NK-92 treated with Interleukin-12 subunit alpha and Interleukin-12 subunit beta, amount 100 ng/mL, for 24 hours (cell line): ENCODE data around the gene MYO18A.

Source experiments
- DNase-seq: peaks from one replicate; lab custom pipeline; 2025; lab: John Stamatoyannopoulos, UW

MYO18A gene

DNA sequence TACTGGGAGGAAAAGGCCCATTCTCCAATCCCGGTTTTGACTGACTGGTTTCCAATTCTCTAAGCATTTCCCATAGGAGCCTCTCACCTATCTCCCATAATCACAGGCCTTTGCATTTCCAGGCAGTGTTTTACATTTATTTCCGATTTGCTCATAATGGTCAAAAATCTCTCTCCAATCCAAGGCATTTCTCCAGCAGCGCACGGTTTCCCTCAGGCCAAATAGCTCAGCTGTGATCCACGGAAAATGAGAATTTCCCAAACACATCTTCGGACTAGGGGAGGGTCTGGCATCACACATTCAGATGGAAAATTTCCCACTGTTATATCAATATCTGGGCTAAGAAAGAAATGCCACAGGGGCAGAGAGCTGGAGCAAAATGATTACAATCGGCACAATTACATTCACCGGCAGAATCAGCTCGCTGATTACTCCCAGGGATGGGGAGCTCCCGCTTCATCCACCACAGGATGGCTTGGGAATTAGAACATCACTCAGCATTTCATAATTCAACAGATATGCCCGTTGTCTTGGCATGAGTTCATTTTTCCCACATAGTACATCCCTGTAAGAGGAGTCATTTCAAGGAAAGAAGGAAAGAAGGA is 130.6 kb downstream of the MYO18A start:
- no peak for DNase-seq

GRCh38 chr17:29048440-29049368 is 131.5 kb downstream of the MYO18A start:
- DNase-seq, result no peak

GRCh38 chr17:29046473-29046839 is 133.7 kb downstream of the MYO18A start:
- DNase-seq, result no peak

DNA sequence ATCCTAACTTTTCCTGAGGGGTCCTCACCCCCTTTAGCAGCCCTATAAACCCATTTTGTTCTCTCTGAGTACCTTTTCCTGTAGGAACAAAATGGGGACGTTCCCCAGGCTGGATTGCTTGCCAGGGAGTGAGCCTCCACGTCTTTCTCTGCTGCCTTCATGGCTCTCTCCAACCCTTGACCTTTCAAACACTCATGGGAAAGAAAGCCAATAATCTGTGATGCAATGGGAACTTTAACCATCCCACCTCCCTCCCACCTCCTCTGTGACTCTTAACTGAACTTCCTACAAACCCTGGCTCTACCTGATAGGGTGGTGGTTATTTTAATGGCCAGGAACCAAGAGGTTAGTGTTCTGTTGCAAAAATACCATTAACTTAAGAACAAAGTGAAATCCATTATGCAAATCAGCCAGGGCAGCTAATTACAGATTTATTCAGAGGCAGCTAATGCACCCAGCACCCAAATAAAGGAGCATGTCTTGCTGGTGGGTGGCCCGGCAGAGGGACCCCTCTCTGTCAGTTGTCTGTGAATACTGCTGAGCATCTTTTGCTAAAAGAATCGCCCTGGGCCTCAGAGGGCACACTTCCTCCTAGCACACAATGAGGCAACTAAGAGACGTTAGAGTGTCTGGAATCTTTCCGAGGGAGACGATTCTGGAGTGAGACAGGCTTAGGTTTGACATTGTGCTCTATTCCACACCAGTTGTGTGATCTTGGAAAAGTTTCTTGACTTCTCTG is 134.3 kb downstream of the MYO18A start:
- no peak for DNase-seq

GRCh38 chr17:29045026-29045425 is 135.2 kb downstream of the MYO18A start:
- DNase-seq, result no peak

GRCh38 chr17:29043539-29044145 is 136.6 kb downstream of the MYO18A start:
- no peak for DNase-seq

DNA sequence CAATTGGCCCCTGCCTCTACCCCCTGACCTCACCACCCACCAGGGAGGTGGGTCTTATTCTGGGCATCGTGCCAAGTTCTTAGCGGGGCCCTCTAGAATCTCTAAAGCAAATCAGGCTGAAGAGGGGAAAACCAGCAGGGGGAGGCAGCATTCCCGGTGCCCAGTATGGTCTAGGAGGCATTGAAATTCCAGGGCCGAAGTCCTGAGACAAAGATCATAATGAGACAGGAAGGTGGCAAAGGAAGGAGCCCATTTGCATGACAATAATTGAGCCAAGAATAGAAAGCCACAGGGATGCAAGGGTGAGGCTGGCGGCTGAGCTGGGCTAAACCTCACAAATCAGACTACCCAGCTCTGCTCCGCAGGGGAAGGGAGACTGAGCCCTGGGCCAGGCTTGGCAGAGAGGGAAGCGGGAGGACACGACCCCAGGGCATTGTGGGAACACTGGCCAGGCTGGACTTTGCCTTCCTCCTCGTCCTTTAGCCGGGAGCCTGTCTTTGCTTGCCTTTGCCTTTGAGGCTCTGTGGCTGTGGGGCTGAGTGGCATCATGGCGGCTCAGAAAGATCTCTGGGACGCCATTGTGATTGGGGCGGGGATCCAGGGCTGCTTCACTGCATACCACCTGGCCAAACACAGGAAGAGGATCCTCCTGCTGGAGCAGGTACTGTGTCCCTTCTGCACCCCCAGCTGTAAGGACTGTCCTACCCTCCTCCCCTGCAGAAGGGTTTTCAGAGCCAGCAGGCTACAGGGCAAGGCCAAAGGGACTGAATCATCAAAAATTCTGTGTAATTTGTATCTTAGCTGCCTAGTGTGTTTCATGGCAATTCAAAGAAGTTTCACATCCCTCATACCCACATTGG is 137.3 kb downstream of the MYO18A start, which contains the start of gene PIPOX:
Gene PIPOX, plus strand, starts transcription at position 463 of the 860 bp plus-strand sequence. Its CDS starts 85 bp downstream, at position 548.
- no peak for DNase-seq

GRCh38 chr17:29042026-29042678 is 138.0 kb downstream of the MYO18A start:
- no peak for DNase-seq

GRCh38 chr17:29041571-29041970 is 138.6 kb downstream of the MYO18A start:
- DNase-seq, result no peak

DNA sequence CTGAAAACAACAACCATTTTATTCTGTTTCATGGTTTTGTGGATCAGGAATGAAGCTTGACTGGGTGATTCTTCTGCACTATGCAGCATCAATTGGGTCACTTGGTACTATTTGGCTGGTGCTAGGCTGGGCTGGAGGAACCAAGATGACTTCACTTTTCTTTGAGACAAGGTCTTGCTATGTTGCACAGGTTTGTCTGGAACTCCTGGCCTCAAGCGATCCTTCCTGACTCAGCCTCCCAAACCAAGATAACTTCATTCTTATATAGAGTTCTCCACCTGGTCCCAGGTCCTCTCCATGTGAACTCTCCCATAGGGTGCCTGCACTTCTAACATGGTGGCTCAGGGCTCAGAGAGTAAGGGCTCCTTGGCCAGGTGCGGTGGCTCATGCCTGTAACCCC is 139.1 kb downstream of the MYO18A start:
- no peak for DNase-seq

GRCh38 chr17:29039764-29040598 is 140.2 kb downstream of the MYO18A start:
- no peak for DNase-seq

GRCh38 chr17:29038085-29038795 is 142.0 kb downstream of the MYO18A start:
- no peak for DNase-seq

GRCh38 chr17:29037739-29038084 is 142.5 kb downstream of the MYO18A start:
- no peak for DNase-seq

DNA sequence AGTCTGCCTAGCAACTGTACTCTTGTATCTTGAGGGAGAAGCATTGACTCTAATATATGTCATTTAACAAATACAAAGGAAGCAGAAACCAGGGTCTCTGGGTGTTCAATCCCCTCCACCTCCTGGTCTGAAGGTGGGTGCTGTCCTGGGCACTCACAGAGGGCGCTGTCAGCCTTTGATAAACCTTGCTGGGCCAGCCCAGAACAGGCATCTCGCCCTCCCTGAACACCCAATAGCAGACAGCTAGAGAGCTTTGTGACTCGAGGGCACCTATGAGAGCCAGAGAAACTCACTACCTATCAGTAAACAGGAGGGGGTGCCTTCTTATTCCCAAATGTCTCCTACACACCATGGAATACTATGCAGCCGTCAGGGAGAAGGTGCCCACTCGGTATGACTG is 143.6 kb downstream of the MYO18A start:
- DNase-seq, result no peak

DNA sequence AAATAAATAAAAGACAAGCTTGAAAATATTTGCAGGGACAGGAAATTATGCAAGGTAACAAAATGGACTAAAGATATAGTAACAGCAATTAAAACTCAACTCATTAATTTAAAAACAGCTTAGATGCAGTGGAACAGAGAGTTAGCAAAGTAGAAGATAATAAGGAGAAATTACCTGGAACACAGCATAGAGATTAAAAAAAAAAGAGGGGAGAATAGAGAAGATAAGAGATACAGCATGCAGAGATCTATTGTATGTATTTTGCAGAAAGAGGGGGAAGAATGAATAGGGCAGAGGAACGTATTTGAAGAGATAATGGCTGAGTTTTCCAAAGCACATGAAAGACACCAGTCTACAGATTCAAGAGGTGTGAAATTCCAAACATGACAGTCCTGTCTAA is 145.7 kb downstream of the MYO18A start:
- no peak for DNase-seq

GRCh38 chr17:29032857-29033197 is 147.4 kb downstream of the MYO18A start:
- DNase-seq, result no peak

DNA sequence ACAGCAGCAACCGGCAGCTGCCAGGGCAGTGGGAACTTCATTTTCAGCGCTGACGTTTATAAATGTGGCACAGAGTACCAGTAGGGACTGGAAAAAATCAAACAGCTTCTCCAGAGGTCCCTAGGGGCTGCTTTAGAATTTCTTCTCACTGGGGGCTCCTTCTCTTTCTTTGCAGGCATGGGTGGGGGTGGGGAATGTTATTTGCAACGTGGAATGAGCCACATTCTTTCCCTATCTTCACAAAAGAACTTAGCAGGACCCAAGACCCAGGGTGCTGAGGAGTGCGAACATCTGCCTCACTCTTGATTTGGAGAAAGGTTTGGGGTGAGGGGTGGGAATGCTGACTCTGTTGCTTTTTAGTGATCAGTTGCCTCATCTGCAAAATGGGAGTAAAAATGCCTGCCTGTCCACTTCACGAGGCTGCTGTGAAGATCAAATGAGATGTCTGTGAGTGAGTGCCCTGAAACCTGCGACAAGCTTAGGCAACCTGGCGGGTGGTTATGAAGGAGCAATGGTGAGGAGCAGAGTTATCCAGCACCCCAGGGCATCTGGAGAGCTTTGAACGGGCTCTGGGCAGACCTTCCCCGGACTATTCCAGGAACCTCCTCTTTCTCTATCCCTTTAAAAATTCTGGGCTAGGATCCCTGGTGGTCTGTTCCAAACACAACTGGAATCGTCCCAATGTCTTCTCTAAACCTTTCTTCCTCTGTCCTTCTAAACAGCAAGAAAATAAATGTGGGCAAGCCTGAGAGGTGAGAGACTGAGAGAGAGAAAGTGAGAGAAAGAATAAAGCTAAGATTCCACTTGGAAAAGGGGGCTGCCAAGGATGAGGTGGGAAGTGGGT is 148.0 kb downstream of the MYO18A start:
- no peak for DNase-seq

DNA sequence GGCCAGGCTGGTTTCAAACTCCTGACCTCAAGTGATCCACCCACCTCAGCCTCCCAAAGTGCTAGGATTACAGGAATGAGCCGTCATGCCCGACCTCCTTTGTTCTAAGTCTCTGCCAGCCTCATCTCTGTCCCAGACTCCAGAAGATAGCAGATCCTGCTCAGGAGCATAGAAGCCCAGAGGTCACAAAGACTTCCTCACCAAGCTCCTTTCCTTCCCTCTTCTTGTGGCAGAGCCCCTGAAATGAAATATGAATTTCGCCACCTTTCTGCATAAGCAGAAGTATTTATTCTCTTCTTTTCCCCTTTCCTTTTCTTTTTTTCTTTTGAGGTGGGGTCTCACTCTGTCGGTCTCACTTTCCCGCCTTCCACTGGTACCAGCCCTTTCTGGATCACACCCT is 148.7 kb downstream of the MYO18A start:
- no peak for DNase-seq
